ENCODE measurements around the gene APOM.

DNA sequence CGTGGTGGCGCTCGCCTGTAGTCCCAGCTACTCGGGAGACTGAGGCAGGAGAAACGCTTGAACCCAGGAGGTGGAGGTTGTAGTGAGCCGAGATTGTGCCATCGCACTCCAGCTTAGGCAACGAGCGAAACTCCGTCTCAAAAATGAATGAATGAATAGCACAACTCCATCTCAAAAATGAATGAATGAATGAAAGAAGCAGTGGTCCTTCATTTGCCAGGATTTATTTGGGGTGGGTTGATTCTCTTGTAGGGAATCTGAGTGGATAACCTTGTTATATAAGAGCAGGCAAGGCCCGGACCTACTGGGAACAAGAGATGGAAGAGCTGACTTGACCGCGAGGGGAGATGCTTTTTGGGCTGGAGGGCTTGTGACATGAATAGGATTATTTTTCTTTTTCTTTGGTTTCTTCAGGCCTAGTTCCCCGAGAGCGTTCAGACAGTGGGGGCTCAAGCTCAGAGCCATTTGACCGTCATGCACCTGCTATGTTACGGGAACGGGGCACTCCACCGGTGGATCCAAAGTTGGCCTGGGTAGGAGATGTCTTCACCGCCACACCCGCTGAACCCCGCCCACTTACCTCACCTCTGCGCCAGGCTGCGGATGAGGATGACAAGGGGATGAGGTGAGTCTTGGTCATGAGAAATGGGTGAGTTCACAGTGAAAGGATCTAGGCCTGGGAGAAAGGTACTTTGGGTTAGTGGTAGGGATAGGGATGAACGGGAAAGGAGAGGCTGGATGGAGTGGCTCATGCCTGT is 25.3 kb upstream of the APOM start:
- TF ChIP-seq, protein P1, sequence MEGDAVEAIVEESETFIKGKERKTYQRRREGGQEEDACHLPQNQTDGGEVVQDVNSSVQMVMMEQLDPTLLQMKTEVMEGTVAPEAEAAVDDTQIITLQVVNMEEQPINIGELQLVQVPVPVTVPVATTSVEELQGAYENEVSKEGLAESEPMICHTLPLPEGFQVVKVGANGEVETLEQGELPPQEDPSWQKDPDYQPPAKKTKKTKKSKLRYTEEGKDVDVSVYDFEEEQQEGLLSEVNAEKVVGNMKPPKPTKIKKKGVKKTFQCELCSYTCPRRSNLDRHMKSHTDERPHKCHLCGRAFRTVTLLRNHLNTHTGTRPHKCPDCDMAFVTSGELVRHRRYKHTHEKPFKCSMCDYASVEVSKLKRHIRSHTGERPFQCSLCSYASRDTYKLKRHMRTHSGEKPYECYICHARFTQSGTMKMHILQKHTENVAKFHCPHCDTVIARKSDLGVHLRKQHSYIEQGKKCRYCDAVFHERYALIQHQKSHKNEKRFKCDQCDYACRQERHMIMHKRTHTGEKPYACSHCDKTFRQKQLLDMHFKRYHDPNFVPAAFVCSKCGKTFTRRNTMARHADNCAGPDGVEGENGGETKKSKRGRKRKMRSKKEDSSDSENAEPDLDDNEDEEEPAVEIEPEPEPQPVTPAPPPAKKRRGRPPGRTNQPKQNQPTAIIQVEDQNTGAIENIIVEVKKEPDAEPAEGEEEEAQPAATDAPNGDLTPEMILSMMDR (IDR thresholded peaks at IDR 0.05): no peak
- TF ChIP-seq POLR2AphosphoS5 (IDR thresholded peaks at IDR 0.05; ENCODE audit: insufficient read depth in 1 of 2, low read depth in 1 of 2): no peak
